Cardiac muscle cell (in vitro differentiated cells and primary cell): ENCODE measurements around the gene KIRREL3. TPM values are rescaled to one million over a fixed set of nuclear protein-coding genes. Genes with fewer than 3 reads are reported as not detected.

Experiments used
- DNase-seq, 2 donors: peaks; one replicate each; pipeline versions ENCODE4 v3.0.0 to v3.0.0-alpha.2; 2010 to 2017; ENCODE audit warnings: low read depth in 1 of 2, low spot score in 1 of 2
- H3K27ac ChIP-seq: fragments of 200-600 bp; sonication (generic); 2 replicates; pipeline ENCODE4 v1.5.1; 2016
- H3K27me3 ChIP-seq: fragments of 200-600 bp; sonication (generic); 2 replicates; pipeline ENCODE4 v1.6.0; 2016; ENCODE audit warnings: control low read depth
- H3K36me3 ChIP-seq: fragments of 200-600 bp; sonication (generic); 2 replicates; pipeline ENCODE4 v1.5.1; 2016; ENCODE audit warnings: control low read depth
- H3K4me1 ChIP-seq: fragments of 200-600 bp; sonication (generic); 2 replicates; pipeline ENCODE4 v1.8.1; 2017; ENCODE audit warnings: low read depth, mild to moderate bottlenecking, mixed run types
- H3K4me3 ChIP-seq: fragments of 200-600 bp; sonication (generic); 2 replicates; pipeline ENCODE4 v1.5.1; 2016; ENCODE audit warnings: mild to moderate bottlenecking
- H3K9me3 ChIP-seq: fragments of 200-600 bp; sonication (generic); 2 replicates; pipeline ENCODE4 v1.5.1; 2017; ENCODE audit warnings: low read depth, mild to moderate bottlenecking, control low read depth
- CTCF ChIP-seq: IDR thresholded peaks from 2 replicates; pipeline ENCODE4 v1.5.1; 2012; ENCODE audit warnings: low read depth, mild to moderate bottlenecking, low read length
- polyA plus RNA-seq: library from polyadenylated mRNA; unstranded; fragments of >200 nt; fragmentation: Nextera tagmentation; extraction: Ambion mirVana; gene quantifications from 2 replicates; pipeline ENCODE4 v1.2.1, GENCODE V29; 2016
- total RNA-seq: library from RNA; depleted of rRNA; stranded (reverse); fragments of >200 nt; gene quantifications from 2 replicates; pipeline ENCODE4 v1.2.3, GENCODE V29; 2016

Gene KIRREL3
- total and polyA plus RNA-seq, 2 experiments from 2014 or later: 0.12 to 0.89 TPM

- H3K27ac ChIP-seq: no peak overlapping the region
- no peaks in the 10 kb centered on the region for H3K36me3 ChIP-seq
- DNase-seq: no peak
- H3K4me1 ChIP-seq: no peaks in the 10 kb centered on the region
- H3K4me3 ChIP-seq: no peak overlapping the region
- no peak for TF ChIP-seq CTCF
- no peaks in the 10 kb centered on the region for H3K9me3 ChIP-seq
- H3K27me3 ChIP-seq: peaks cover 44% of the 10 kb centered on the region
Observed at GRCh38 chr11:126981635-126982034, 18.9 kb downstream of the KIRREL3 start.

- Histone ChIP-seq H3K4me1 (no peaks in the 10 kb centered on the region), H3K36me3 (no peaks in the 10 kb centered on the region), H3K27ac (no peak overlapping the region), H3K4me3 (no peak overlapping the region), H3K27me3 (peaks cover 45% of the 10 kb centered on the region), H3K9me3 (no peaks in the 10 kb centered on the region)
- no peak for TF ChIP-seq CTCF
- no peak for DNase-seq
Observed at GRCh38 chr11:126978911-126979310, 21.7 kb downstream of the KIRREL3 start.

GRCh38 chr11:126978165-126978564 is 22.4 kb downstream of the KIRREL3 start:
- Histone ChIP-seq H3K9me3 (no peaks in the 10 kb centered on the region), H3K4me3 (no peak overlapping the region), H3K4me1 (no peaks in the 10 kb centered on the region), H3K27ac (no peak overlapping the region), H3K36me3 (no peaks in the 10 kb centered on the region), H3K27me3 (peaks cover 45% of the 10 kb centered on the region)
- TF ChIP-seq CTCF: no peak
- DNase-seq: no peak

GRCh38 chr11:126973051-126973450 is 27.5 kb downstream of the KIRREL3 start:
- Histone ChIP-seq H3K36me3 (no peaks in the 10 kb centered on the region), H3K27ac (no peak overlapping the region), H3K27me3 (peaks cover 38% of the 10 kb centered on the region), H3K9me3 (no peaks in the 10 kb centered on the region), H3K4me1 (no peaks in the 10 kb centered on the region), H3K4me3 (no peak overlapping the region)
- DNase-seq: no peak
- TF ChIP-seq CTCF: no peak

- H3K4me1 ChIP-seq: no peaks in the 10 kb centered on the region
- no peaks in the 10 kb centered on the region for H3K9me3 ChIP-seq
- DNase-seq: no peak
- peaks cover 37% of the 10 kb centered on the region for H3K27me3 ChIP-seq
- no peak overlapping the region for H3K27ac ChIP-seq
- no peak for TF ChIP-seq CTCF
- H3K4me3 ChIP-seq: no peak overlapping the region
- no peaks in the 10 kb centered on the region for H3K36me3 ChIP-seq
Observed at GRCh38 chr11:126971305-126971704, 29.3 kb downstream of the KIRREL3 start.
